A673 (cell line): Measurements from ENCODE around the gene ABHD8. TPM values are rescaled to one million over a fixed set of nuclear protein-coding genes. Genes with fewer than 3 reads are reported as not detected.

Experiments
- BruUV-seq: library from RNA; stranded (reverse); fragments of 400-500 nt; replicated peaks from 2 replicates; lab custom pipeline; 2021; lab: Mats Ljungman, UMichigan
- CTCF ChIA-PET: fragments of 300-600 bp; sonication (Branson Sonifier 250); formaldehyde crosslinking; loops from one replicate; lab custom pipeline; 2022; ENCODE audit warnings: antibody characterized with exemption; lab: Charles Lee
- POLR2A ChIA-PET: fragments of 300-600 bp; sonication (Branson Sonifier 250); formaldehyde crosslinking; loops from one replicate; lab custom pipeline; 2022; ENCODE audit warnings: antibody characterized with exemption; ENCODE audit not compliant: low non-redundant PET; lab: Charles Lee
- DNase-seq: peaks from one replicate; pipeline ENCODE4 v3.0.0-alpha.2; 2015; ENCODE audit warnings: low spot score
- H3K27ac ChIP-seq: fragments of 200-600 bp; sonication (generic); 2 replicates; pipeline ENCODE4 v1.5.1; 2016; ENCODE audit warnings: mixed run types, low read depth, mild to moderate bottlenecking, mixed read lengths, antibody characterized with exemption, low read length; ENCODE audit not compliant: poor library complexity, severe bottlenecking
- H3K27me3 ChIP-seq: fragments of 200-600 bp; sonication (generic); replicated peaks from 2 replicates; pipeline ENCODE4 v1.6.1; 2017; ENCODE audit warnings: mixed run types, low read depth, mild to moderate bottlenecking, mixed read lengths, antibody characterized with exemption, low read length; ENCODE audit not compliant: insufficient read depth, poor library complexity
- H3K36me3 ChIP-seq: fragments of 200-600 bp; sonication (generic); 2 replicates; pipeline ENCODE4 v1.6.1; 2016; ENCODE audit warnings: mixed run types, mild to moderate bottlenecking, mixed read lengths, antibody characterized with exemption, low read length; ENCODE audit not compliant: insufficient read depth, poor library complexity, severe bottlenecking
- H3K4me1 ChIP-seq: fragments of 200-600 bp; sonication (generic); 2 replicates; pipeline ENCODE4 v1.6.1; 2017; ENCODE audit warnings: mixed run types, mild to moderate bottlenecking, mixed read lengths, antibody characterized with exemption, low read length; ENCODE audit not compliant: insufficient read depth, poor library complexity, severe bottlenecking
- H3K4me3 ChIP-seq: fragments of 200-600 bp; sonication (generic); 2 replicates; pipeline ENCODE4 v1.5.1; 2016; ENCODE audit warnings: low read depth, mixed run types, mild to moderate bottlenecking, mixed read lengths, low read length; ENCODE audit not compliant: poor library complexity, severe bottlenecking
- H3K9me3 ChIP-seq: fragments of 200-600 bp; sonication (generic); 2 replicates; pipeline ENCODE4 v1.6.1; 2016; ENCODE audit warnings: mixed run types, low read depth, mild to moderate bottlenecking, mixed read lengths, antibody characterized with exemption, low read length; ENCODE audit not compliant: poor library complexity, severe bottlenecking
- CTCF ChIP-seq: fragments of 300-800, 200-600 bp; sonication (generic); conservative IDR thresholded peaks from 2 replicates; pipeline ENCODE4 v1.5.1; 2017; ENCODE audit warnings: low read depth, mild to moderate bottlenecking, antibody characterized with exemption, low read length, moderate library complexity, mixed read lengths
- EZH2 ChIP-seq: fragments of 200-600 bp; sonication (generic); IDR thresholded peaks from 2 replicates; pipeline ENCODE4 v1.6.1; 2017; ENCODE audit warnings: borderline replicate concordance, low read depth, mild to moderate bottlenecking, mixed read lengths, antibody characterized with exemption, low read length; ENCODE audit not compliant: poor library complexity, severe bottlenecking
- intact Hi-C: fragments of 100-400 bp; cut with micrococcal nuclease; formaldehyde crosslinking; loops from one replicate; pipeline ENCODE4 v1.10.0; 2022; ENCODE audit not compliant: unreplicated experiment
- total RNA-seq: library from RNA; stranded (reverse); gene quantifications from 2 replicates; pipeline ENCODE4 v1.2.3, GENCODE V29; 2021

ABHD8 gene
- total RNA-seq, 1 experiment from 2014 or later = 11.0 TPM

- Histone ChIP-seq H3K27ac (peak within 1 kb of the TSS; percentile 65), H3K36me3 (no peaks in the 10 kb centered on the region), H3K9me3 (no peaks in the 10 kb centered on the region), H3K27me3 (no peaks in the 10 kb centered on the region), H3K4me1 (peaks cover 12% of the 10 kb centered on the region), H3K4me3 (peak within 1 kb of the TSS; percentile 66)
- intact Hi-C loops = no loop called here
- BruUV-seq = no TSS peak
- ChIA-PET POLR2A (no interaction called here), CTCF (no interaction called here)
- no peak for DNase-seq
- TF ChIP-seq EZH2 = no peak
- no peak for TF ChIP-seq CTCF
Observed at GRCh38 chr19:17245535-17245984, 57.7 kb downstream of the ABHD8 start, which contains the start of gene NR2F6. TSS of gene NR2F6 (minus strand) at chr19:17245919. CDS start at chr19:17245220, 699 bp downstream.

DNA sequence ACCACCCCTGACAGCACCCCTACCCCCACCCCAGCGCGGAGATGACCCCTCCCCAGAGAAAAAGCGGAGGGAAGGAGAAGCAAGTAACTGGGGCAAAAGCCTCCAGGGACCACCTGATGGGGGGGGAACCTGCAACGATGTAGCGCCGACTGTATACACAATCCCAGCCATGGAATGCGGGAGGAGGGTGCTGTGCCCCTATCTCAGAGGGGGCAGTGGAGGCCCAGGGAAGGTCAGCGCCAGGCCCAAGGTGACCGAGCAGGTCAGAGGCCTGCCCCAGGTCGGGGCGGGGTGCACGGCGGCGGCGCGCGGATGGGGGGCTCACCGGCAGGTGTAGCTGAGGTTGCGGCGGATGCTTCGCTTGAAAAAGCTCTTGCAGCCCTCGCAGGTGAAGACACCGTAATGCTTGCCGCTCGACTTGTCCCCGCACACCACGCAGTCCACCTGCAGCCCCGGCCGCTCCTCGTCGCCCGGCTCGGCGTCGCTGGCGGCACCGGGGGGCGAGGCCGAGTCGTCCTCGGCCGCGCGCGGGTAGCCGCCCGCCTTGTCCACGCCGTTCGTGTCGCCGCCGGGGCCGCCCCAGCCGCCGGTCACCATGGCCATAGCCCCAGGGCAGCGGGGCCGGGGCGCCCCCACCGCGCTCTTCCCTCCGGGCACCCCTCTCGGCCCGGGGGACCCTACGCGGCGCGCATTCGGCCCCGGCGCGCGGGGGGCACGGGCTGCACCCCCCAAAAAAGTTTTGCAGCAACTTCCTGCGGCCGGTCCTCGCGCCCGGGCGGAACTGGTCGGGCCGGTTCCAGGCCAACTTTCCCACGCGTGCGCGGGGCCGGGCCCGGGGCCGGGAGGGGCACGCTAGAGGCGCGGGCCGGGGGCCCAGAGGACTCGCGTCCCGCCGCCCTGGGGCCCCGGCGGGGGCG lies 58.3 kb downstream of the ABHD8 start:
- peak overlapping the region; percentile 23 for H3K27ac ChIP-seq
- no peak for TF ChIP-seq CTCF
- no peak for TF ChIP-seq EZH2
- no peaks in the 10 kb centered on the region for H3K36me3 ChIP-seq
- H3K4me3 ChIP-seq = peak overlapping the region; percentile 66
- no peaks in the 10 kb centered on the region for H3K9me3 ChIP-seq
- no peak for DNase-seq
- no peaks in the 10 kb centered on the region for H3K27me3 ChIP-seq
- BruUV-seq = no TSS peak
- POLR2A ChIA-PET = no interaction called here
- CTCF ChIA-PET = no interaction called here
- intact Hi-C loops = no loop called here
- peaks cover 12% of the 10 kb centered on the region for H3K4me1 ChIP-seq

DNA sequence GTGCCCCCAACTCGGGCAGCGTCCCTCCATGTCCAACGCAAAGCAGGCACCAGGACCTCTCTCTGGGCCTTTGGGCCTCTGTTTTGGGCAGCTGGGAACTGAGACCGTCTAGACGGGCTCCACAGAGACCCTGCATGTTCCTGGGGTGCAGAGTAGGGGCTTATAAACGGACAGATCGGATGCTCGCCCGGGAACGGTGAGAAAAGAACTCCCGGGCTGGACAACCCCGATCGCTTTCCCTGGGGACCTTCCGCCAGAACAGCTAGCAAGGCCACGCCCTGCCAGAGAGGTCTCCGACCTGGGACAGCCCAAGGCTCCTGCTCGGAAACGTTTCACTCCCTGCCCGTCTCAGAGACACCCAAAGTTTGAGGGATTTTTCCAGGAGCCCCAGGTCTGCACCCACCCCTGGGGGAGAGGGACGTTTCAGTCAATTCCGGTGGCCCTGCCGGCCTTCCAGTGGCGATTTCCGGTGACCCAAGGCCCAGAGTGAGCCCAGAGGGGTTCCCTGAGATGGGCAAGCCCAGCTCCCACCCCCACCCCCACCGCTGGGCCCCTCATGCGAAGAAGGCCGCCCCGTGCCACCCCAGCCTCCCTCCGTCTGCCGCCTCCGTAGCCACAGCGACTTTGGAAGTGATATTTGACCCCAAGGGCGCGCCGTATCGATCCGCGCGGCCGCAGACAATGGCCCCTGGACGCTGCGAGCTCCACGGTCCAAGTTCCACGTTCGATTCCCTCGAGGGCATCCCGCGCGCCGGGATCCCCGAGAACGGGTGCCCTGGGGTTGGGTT lies 59.2 kb downstream of the ABHD8 start:
- no peak for DNase-seq
- POLR2A ChIA-PET = no interaction called here
- H3K4me3 ChIP-seq = peak overlapping the region; percentile 66

More for the DNA sequence above, 59.2 kb downstream of the ABHD8 start:
- H3K36me3 ChIP-seq = no peaks in the 10 kb centered on the region
- no peaks in the 10 kb centered on the region for H3K27me3 ChIP-seq
- CTCF ChIA-PET = interaction anchor here (1.1 kb wide), 1 partner anchor 39 kb away, joined by 3 read pairs; no protein-coding TSS in a partner anchor
- TF ChIP-seq EZH2 (no peak), CTCF (no peak)
- H3K9me3 ChIP-seq = no peaks in the 10 kb centered on the region
- H3K4me1 ChIP-seq = peaks cover 12% of the 10 kb centered on the region
- intact Hi-C loops = no loop called here
- H3K27ac ChIP-seq = no peak overlapping the region
- no TSS peak for BruUV-seq
